GM12875 (cell line): Measurements from ENCODE around the gene ATP10D.

Source experiments
- H3K4me3 ChIP-seq: one replicate; pipeline ENCODE4 v1.5.1; 2011; ENCODE audit warnings: low read depth, low read length, control low read depth
- TF ChIP-seq, protein P1 (sequence below): IDR thresholded peaks from 2 replicates; pipeline ENCODE4 v1.5.1; 2011; ENCODE audit warnings: low read depth, mild to moderate bottlenecking, control low read depth, inconsistent platforms, low read length, moderate library complexity, borderline replicate concordance; ENCODE audit not compliant: insufficient read depth

Gene ATP10D

DNA sequence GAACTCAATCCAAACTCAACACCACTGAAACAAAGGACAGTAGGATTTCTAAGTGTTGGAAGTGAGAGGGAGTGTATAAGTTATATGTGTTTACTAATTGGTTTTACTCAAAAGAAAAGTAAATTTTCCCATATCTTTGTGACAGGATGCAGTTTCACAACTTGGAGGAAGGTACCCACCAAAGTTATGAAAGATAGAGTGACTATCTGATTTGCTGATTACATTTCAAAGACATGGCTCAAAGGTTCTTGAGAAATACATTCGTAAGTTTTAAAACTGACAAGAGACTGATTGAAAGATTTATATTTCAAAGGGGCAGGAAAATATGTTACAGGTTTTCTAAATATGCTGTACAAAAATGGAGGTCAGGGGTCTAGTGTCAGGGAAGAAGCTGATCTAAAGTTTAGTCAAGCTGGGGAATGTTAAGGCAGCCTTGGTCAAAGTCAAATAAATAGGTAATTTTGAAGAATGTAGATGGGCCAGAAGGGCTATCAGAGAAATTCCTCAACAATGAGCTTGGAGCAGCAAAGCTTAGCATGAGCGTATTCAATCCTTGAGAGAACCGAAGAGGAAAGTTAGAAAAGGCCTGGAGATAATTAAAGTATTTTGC, 11.8 kb upstream of the ATP10D start:
- no peak overlapping the region for H3K4me3 ChIP-seq
- TF ChIP-seq, protein P1, sequence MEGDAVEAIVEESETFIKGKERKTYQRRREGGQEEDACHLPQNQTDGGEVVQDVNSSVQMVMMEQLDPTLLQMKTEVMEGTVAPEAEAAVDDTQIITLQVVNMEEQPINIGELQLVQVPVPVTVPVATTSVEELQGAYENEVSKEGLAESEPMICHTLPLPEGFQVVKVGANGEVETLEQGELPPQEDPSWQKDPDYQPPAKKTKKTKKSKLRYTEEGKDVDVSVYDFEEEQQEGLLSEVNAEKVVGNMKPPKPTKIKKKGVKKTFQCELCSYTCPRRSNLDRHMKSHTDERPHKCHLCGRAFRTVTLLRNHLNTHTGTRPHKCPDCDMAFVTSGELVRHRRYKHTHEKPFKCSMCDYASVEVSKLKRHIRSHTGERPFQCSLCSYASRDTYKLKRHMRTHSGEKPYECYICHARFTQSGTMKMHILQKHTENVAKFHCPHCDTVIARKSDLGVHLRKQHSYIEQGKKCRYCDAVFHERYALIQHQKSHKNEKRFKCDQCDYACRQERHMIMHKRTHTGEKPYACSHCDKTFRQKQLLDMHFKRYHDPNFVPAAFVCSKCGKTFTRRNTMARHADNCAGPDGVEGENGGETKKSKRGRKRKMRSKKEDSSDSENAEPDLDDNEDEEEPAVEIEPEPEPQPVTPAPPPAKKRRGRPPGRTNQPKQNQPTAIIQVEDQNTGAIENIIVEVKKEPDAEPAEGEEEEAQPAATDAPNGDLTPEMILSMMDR = no peak

- H3K4me3 ChIP-seq = no peak overlapping the region
- TF ChIP-seq, protein P1 = no peak
Observed at GRCh38 chr4:47474799-47475198, 10.3 kb upstream of the ATP10D start.

- H3K4me3 ChIP-seq = no peak overlapping the region
- TF ChIP-seq, protein P1 = no peak
Observed at GRCh38 chr4:47475411-47475810, 9.7 kb upstream of the ATP10D start.

DNA sequence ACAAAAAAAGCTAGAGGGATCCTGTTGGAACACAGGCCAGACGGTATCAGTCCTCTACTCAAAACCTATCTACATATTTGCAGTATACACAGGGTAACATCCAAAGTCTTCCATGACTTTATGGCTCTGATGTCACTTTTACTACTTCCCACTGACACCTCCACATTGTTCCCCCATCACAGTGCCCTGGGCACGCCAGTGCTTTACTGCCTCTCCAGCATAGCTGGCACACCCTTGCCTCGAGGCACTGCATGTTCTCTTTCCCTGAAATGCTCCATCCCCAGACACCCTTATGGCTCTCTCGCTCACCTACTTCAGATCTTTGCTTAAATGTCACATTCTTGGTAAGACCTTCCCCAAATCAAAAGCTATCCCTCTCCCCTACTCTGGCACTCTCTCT, 6.3 kb upstream of the ATP10D start:
- TF ChIP-seq, protein P1 = no peak
- H3K4me3 ChIP-seq = no peak overlapping the region

- TF ChIP-seq, protein P1 = no peak
- H3K4me3 ChIP-seq = no peak overlapping the region
Observed at GRCh38 chr4:47482326-47482725, 2.7 kb upstream of the ATP10D start.

DNA sequence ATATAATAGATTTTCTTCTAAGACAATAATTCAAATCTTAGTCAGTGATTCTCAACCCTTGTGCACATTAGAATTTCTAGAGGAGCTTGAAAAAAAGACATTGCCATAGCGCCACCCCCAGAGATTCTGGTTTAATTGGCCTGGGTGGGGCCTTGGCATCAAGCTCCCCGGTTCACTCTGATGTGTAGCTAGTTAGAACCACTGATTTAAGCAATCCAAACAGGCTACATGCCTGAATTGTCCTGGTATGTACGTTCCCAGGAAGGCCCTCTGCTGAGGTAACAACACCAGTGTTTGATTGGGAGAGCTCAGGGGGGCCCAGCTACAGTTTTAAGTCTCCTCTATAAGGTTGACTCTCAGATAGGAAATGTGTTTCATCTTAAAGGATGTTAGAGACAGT, 1.3 kb upstream of the ATP10D start:
- no peak overlapping the region for H3K4me3 ChIP-seq
- TF ChIP-seq, protein P1 = no peak

GRCh38 chr4:47484168-47484567, 907 bp upstream of the ATP10D start:
- TF ChIP-seq, protein P1 = no peak
- no peak overlapping the region for H3K4me3 ChIP-seq
